ENCODE results near the gene ASB15.
"Not testable (repeated sequence)": the region's sequence is repeated elsewhere in the genome, so short reads cannot be mapped to it uniquely, and the experiment has no call there.

ASB15 gene

GRCh38 chr7:123601530-123601929, at the start of gene ASB15:
Gene ASB15 (plus strand): TSS chr7:123601821. CDS start chr7:123614503, 12,682 bp downstream.
- no peak for DNase-seq

- not testable (repeated sequence) for DNase-seq
Observed at GRCh38 chr7:123552134-123552533, 49.5 kb upstream of the ASB15 start.

GRCh38 chr7:123552641-123553040, 49.0 kb upstream of the ASB15 start:
- DNase-seq, result no peak

GRCh38 chr7:123553159-123553558, 48.5 kb upstream of the ASB15 start:
- no peak for DNase-seq

GRCh38 chr7:123555484-123555883, 46.1 kb upstream of the ASB15 start:
- no peak for DNase-seq

GRCh38 chr7:123557016-123557397, 44.6 kb upstream of the ASB15 start:
- no peak for DNase-seq

- DNase-seq, result peak; percentile 95
Observed at GRCh38 chr7:123557398-123558288, 44.0 kb upstream of the ASB15 start, which contains the start of gene NDUFA5. Gene NDUFA5 (minus strand): TSS chr7:123557818. CDS start chr7:123557795, 23 bp downstream.

GRCh38 chr7:123558289-123558874, 43.2 kb upstream of the ASB15 start:
- DNase-seq, result no peak

GRCh38 chr7:123562121-123562520, 39.5 kb upstream of the ASB15 start:
- no peak for DNase-seq

- no peak for DNase-seq
Observed at GRCh38 chr7:123569352-123570010, 32.1 kb upstream of the ASB15 start.

GRCh38 chr7:123570390-123571182, 31.0 kb upstream of the ASB15 start:
- no peak for DNase-seq

GRCh38 chr7:123571187-123571586, 30.4 kb upstream of the ASB15 start:
- no peak for DNase-seq

GRCh38 chr7:123571684-123572083, 29.9 kb upstream of the ASB15 start:
- DNase-seq, result no peak

- no peak for DNase-seq
Observed at GRCh38 chr7:123573341-123573740, 28.3 kb upstream of the ASB15 start.

GRCh38 chr7:123573896-123574467, 27.6 kb upstream of the ASB15 start:
- DNase-seq, result no peak

GRCh38 chr7:123579416-123579815, 22.2 kb upstream of the ASB15 start:
- no peak for DNase-seq

GRCh38 chr7:123580406-123581161, 21.0 kb upstream of the ASB15 start:
- DNase-seq, result no peak

GRCh38 chr7:123581162-123581459, 20.5 kb upstream of the ASB15 start:
- no peak for DNase-seq

GRCh38 chr7:123583821-123584220, 17.8 kb upstream of the ASB15 start:
- DNase-seq, result no peak

GRCh38 chr7:123588376-123588775, 13.2 kb upstream of the ASB15 start:
- DNase-seq, result no peak

GRCh38 chr7:123594813-123595241, 6.8 kb upstream of the ASB15 start:
- no peak for DNase-seq

- no peak for DNase-seq
Observed at GRCh38 chr7:123598657-123599056, 3.0 kb upstream of the ASB15 start.

All from activated CD8-positive, alpha-beta memory T cell treated with anti-CD3 and anti-CD28 coated beads for 24 hours (primary cell).